Activated T-helper 9 cell treated with anti-CD3 and anti-CD28 coated beads, Interleukin-2, amount 50 U/mL, for 16 hours (primary cell): Measurements from ENCODE around the gene SLC16A2.
"Not testable (repeated sequence)": the region's sequence is repeated elsewhere in the genome, so short reads cannot be mapped to it uniquely, and the experiment has no call there.

Source experiments
- DNase-seq: peaks from one replicate; pipeline ENCODE4 v3.0.0-alpha.2; 2020; ENCODE audit warnings: low read depth

Gene SLC16A2

GRCh38 chrX:74446876-74447275 is 25.6 kb downstream of the SLC16A2 start:
- DNase-seq: no peak

GRCh38 chrX:74448669-74449068 is 27.4 kb downstream of the SLC16A2 start:
- DNase-seq: no peak

GRCh38 chrX:74449322-74449936 is 28.1 kb downstream of the SLC16A2 start:
- DNase-seq: peak; percentile 4

- DNase-seq: no peak
Observed at GRCh38 chrX:74449937-74450330, 28.6 kb downstream of the SLC16A2 start.

- DNase-seq: no peak
Observed at GRCh38 chrX:74450803-74451449, 29.6 kb downstream of the SLC16A2 start.

GRCh38 chrX:74451450-74452198 is 30.3 kb downstream of the SLC16A2 start:
- no peak for DNase-seq

- DNase-seq: no peak
Observed at GRCh38 chrX:74452199-74452481, 30.8 kb downstream of the SLC16A2 start.

GRCh38 chrX:74453178-74453577 is 31.9 kb downstream of the SLC16A2 start:
- DNase-seq: no peak

GRCh38 chrX:74454233-74454632 is 32.9 kb downstream of the SLC16A2 start:
- not testable (repeated sequence) for DNase-seq

GRCh38 chrX:74458736-74459135 is 37.4 kb downstream of the SLC16A2 start:
- no peak for DNase-seq

GRCh38 chrX:74461384-74461783 is 40.1 kb downstream of the SLC16A2 start:
- no peak for DNase-seq

GRCh38 chrX:74464722-74465121 is 43.4 kb downstream of the SLC16A2 start:
- no peak for DNase-seq

- no peak for DNase-seq
Observed at GRCh38 chrX:74465424-74465823, 44.1 kb downstream of the SLC16A2 start.

- DNase-seq: no peak
Observed at GRCh38 chrX:74467656-74468055, 46.4 kb downstream of the SLC16A2 start.

- DNase-seq: not testable (repeated sequence)
Observed at GRCh38 chrX:74473116-74473515, 51.8 kb downstream of the SLC16A2 start.

GRCh38 chrX:74490247-74490646 is 69.0 kb downstream of the SLC16A2 start:
- DNase-seq: no peak

- DNase-seq: no peak
Observed at GRCh38 chrX:74492720-74493201, 71.5 kb downstream of the SLC16A2 start.

- no peak for DNase-seq
Observed at GRCh38 chrX:74493806-74494205, 72.5 kb downstream of the SLC16A2 start.

GRCh38 chrX:74498924-74499323 is 77.6 kb downstream of the SLC16A2 start:
- DNase-seq: no peak

- DNase-seq: no peak
Observed at GRCh38 chrX:74500067-74500466, 78.8 kb downstream of the SLC16A2 start.

GRCh38 chrX:74500555-74500954 is 79.3 kb downstream of the SLC16A2 start:
- no peak for DNase-seq

- no peak for DNase-seq
Observed at GRCh38 chrX:74505437-74505836, 84.1 kb downstream of the SLC16A2 start.
